Chondrocyte (in vitro differentiated cells): ENCODE data around the gene CTNNB1. TPM values are rescaled to one million over a fixed set of nuclear protein-coding genes. Genes with fewer than 3 reads are reported as not detected.

ENCODE experiments used
- DNase-seq: peaks from one replicate; pipeline ENCODE4 v3.0.0; 2021; ENCODE audit warnings: mixed read lengths, low spot score
- H3K27ac Mint-ChIP-seq: one replicate; pipeline ENCODE4 v1.8.0; 2021; ENCODE audit warnings: mild to moderate bottlenecking, moderate library complexity, mixed read lengths; ENCODE audit not compliant: unreplicated experiment
- H3K27me3 Mint-ChIP-seq: 2 replicates; pipeline ENCODE4 v1.8.0; 2021; ENCODE audit warnings: low read depth, mixed read lengths
- H3K36me3 Mint-ChIP-seq: 2 replicates; pipeline ENCODE4 v1.8.0; 2021; ENCODE audit warnings: low read depth, mixed read lengths
- H3K4me1 Mint-ChIP-seq: 2 replicates; pipeline ENCODE4 v1.8.0; 2021; ENCODE audit warnings: low read depth, mild to moderate bottlenecking, mixed read lengths
- H3K4me3 Mint-ChIP-seq: one replicate; pipeline ENCODE4 v1.8.0; 2021; ENCODE audit warnings: mild to moderate bottlenecking, moderate library complexity, mixed read lengths; ENCODE audit not compliant: unreplicated experiment
- H3K9me3 Mint-ChIP-seq: 2 replicates; pipeline ENCODE4 v1.8.0; 2021; ENCODE audit warnings: low read depth, mixed read lengths
- CTCF ChIP-seq: fragments of 200-600 bp; sonication (generic); IDR thresholded peaks from 2 replicates; pipeline ENCODE4 v1.5.0; 2021; ENCODE audit warnings: antibody characterized with exemption, mild to moderate bottlenecking, moderate library complexity
- long read RNA-seq: library from polyadenylated mRNA; stranded (forward); transcript quantifications from one replicate; pipeline ENCODE4 v2.0.0, GENCODE V29; 2021
- total RNA-seq: library from RNA; stranded (reverse); gene quantifications from 3 replicates; pipeline ENCODE4 v1.2.1, GENCODE V29; 2021

The CTNNB1 gene
- 487 to 677 TPM (median 488 TPM) in 3 replicates for total RNA-seq
- long read RNA-seq, transcript CTNNB1-201 (15 exons, 3,947 nt), result major isoform, 31 of 136 reads
- long read RNA-seq, transcript CTNNB1-230 (13 exons, 2,777 nt), result minor isoform, 14 of 136 reads
- long read RNA-seq, transcript CTNNB1-202 (16 exons, 3,268 nt), result minor isoform, 24 of 136 reads
- long read RNA-seq, transcript CTNNB1-203 (16 exons, 3,472 nt), result minor isoform, 22 of 136 reads
- long read RNA-seq, partial matches to known transcripts, result 29 of 136 reads
- long read RNA-seq, other reads (novel, unspliced or antisense), result 8 of 136 reads

- peak; percentile 97 for DNase-seq
- peak; percentile 52 for TF ChIP-seq CTCF
- Mint-ChIP-seq H3K4me3 (peak within 1 kb of the TSS; percentile 84), H3K27me3 (no peaks in the 10 kb centered on the region), H3K27ac (peak within 1 kb of the TSS; percentile 96), H3K9me3 (no peaks in the 10 kb centered on the region), H3K36me3 (no peaks in the 10 kb centered on the region), H3K4me1 (peaks cover 33% of the 10 kb centered on the region)
Measured at GRCh38 chr3:41198950-41199865, at the start of gene CTNNB1. CTNNB1 (plus strand) TSS chr3:41199505; CDS start chr3:41224069, 24,564 bp downstream.

- no peak for TF ChIP-seq CTCF
- Mint-ChIP-seq H3K4me3 (no peak overlapping the region), H3K9me3 (no peaks in the 10 kb centered on the region), H3K27ac (no peak overlapping the region), H3K36me3 (no peaks in the 10 kb centered on the region), H3K4me1 (peaks cover 7% of the 10 kb centered on the region), H3K27me3 (peaks cover 5% of the 10 kb centered on the region)
- DNase-seq, result no peak
Measured at GRCh38 chr3:41155834-41156233, 43.5 kb upstream of the CTNNB1 start.

GRCh38 chr3:41158947-41159346 lies 40.4 kb upstream of the CTNNB1 start:
- Mint-ChIP-seq H3K9me3 (no peaks in the 10 kb centered on the region), H3K27me3 (peaks cover 5% of the 10 kb centered on the region), H3K27ac (no peak overlapping the region), H3K4me1 (peaks cover 7% of the 10 kb centered on the region), H3K4me3 (no peak overlapping the region), H3K36me3 (no peaks in the 10 kb centered on the region)
- TF ChIP-seq CTCF, result no peak
- DNase-seq, result no peak

- Mint-ChIP-seq H3K4me1 (peaks cover 7% of the 10 kb centered on the region), H3K36me3 (no peaks in the 10 kb centered on the region), H3K4me3 (no peak overlapping the region), H3K27me3 (peaks cover 5% of the 10 kb centered on the region), H3K27ac (no peak overlapping the region), H3K9me3 (no peaks in the 10 kb centered on the region)
- DNase-seq, result no peak
- TF ChIP-seq CTCF, result no peak
Measured at GRCh38 chr3:41159588-41160189, 39.6 kb upstream of the CTNNB1 start.

- peaks cover 7% of the 10 kb centered on the region for H3K4me1 Mint-ChIP-seq
- DNase-seq, result no peak
- no peaks in the 10 kb centered on the region for H3K27me3 Mint-ChIP-seq
- H3K36me3 Mint-ChIP-seq, result no peaks in the 10 kb centered on the region
- TF ChIP-seq CTCF, result no peak
- H3K4me3 Mint-ChIP-seq, result no peak overlapping the region
- H3K9me3 Mint-ChIP-seq, result no peaks in the 10 kb centered on the region
- H3K27ac Mint-ChIP-seq, result no peak overlapping the region
Measured at GRCh38 chr3:41162541-41162940, 36.8 kb upstream of the CTNNB1 start.
